B cell (primary cell): ENCODE results near the gene BPIFA3. TPM values are rescaled to one million over a fixed set of nuclear protein-coding genes. Genes with fewer than 3 reads are reported as not detected.

ENCODE experiments used
- ATAC-seq: fragments of 200-7000 bp; cut with Tn5 transposase; one replicate; pipeline ENCODE4 v1.10.0; 2021; ENCODE audit warnings: low read depth, mild to moderate bottlenecking, moderate number of reproducible peaks, moderate library complexity
- CTCF ChIA-PET: fragments of 350-600 bp; sonication (Branson Sonifier 250); formaldehyde crosslinking; loops from one replicate; lab custom pipeline; 2021; ENCODE audit warnings: antibody characterized with exemption, inconsistent platforms; lab: Charles Lee
- POLR2A ChIA-PET: fragments of 350-600 bp; sonication (Branson Sonifier 250); formaldehyde crosslinking; loops from one replicate; lab custom pipeline; 2021; ENCODE audit warnings: antibody characterized with exemption; lab: Charles Lee
- DNase-seq: peaks from one replicate; pipeline ENCODE4 v3.0.0; 2013
- H2AFZ ChIP-seq: 2 replicates; pipeline ENCODE4 v1.6.1; 2012; ENCODE audit warnings: mild to moderate bottlenecking, low read depth, low read length; ENCODE audit not compliant: insufficient read depth, poor library complexity, severe bottlenecking
- H3K27ac ChIP-seq, 2 donors: 1 replicate in 1 of 2; 2 replicates in 1 of 2; pipeline ENCODE4 v1.5.1; 2012 to 2013; ENCODE audit warnings: low read length in 2 of 2, mild to moderate bottlenecking in 2 of 2, moderate library complexity in 1 of 2
- H3K27me3 ChIP-seq, 4 experiments: fragments of 200-600 bp in 1 of 4; sonication (generic) in 1 of 4; replicated peaks in 1 of 4; 1 replicate in 2 of 4; 2 replicates in 2 of 4; pipeline versions ENCODE4 v1.6.1 to v1.7.0; 2013 to 2016; ENCODE audit warnings: low read length in 3 of 4, mild to moderate bottlenecking in 2 of 4, mixed read lengths in 1 of 4, moderate library complexity in 1 of 4; ENCODE audit not compliant: insufficient read depth in 4 of 4, control insufficient read depth in 3 of 4; ENCODE audit errors: control extremely low read depth in 1 of 4
- H3K36me3 ChIP-seq, 2 experiments: replicated peaks in 1 of 2; 1 replicate in 1 of 2; 2 replicates in 1 of 2; pipeline versions ENCODE4 v1.6.1 to v1.7.1; 2013; ENCODE audit warnings: low read length in 1 of 2; ENCODE audit not compliant: insufficient read depth in 2 of 2, control insufficient read depth in 1 of 2; ENCODE audit errors: control extremely low read depth in 1 of 2, extremely low read depth in 1 of 2
- H3K4me1 ChIP-seq, 2 donors: fragments of 200-600 bp in 1 of 2; sonication (generic) in 1 of 2; 1 replicate in 1 of 2; 2 replicates in 1 of 2; pipeline versions ENCODE4 v1.5.1 to v1.6.1; 2013 to 2017; ENCODE audit warnings: low read length in 2 of 2; ENCODE audit not compliant: control insufficient read depth in 2 of 2, insufficient read depth in 2 of 2
- H3K4me2 ChIP-seq: replicated peaks from 2 replicates; pipeline ENCODE3; 2012; ENCODE audit warnings: mild to moderate bottlenecking, low read depth, low read length; ENCODE audit not compliant: poor library complexity, severe bottlenecking
- H3K4me3 ChIP-seq, 5 experiments: fragments of 200-600 bp in 1 of 5; sonication (generic) in 1 of 5; 1 replicate in 3 of 5; 2 replicates in 2 of 5; pipeline versions ENCODE4 v1.5.1 to v1.7.0; 2011 to 2016; ENCODE audit warnings: low read length in 4 of 5, mild to moderate bottlenecking in 4 of 5, low read depth in 2 of 5, control low read depth in 1 of 5, moderate library complexity in 1 of 5; ENCODE audit not compliant: insufficient read depth in 1 of 5; ENCODE audit errors: control extremely low read depth in 1 of 5, extremely low read depth in 1 of 5
- H3K79me2 ChIP-seq: fragments of 200-600 bp; sonication (generic); one replicate; pipeline ENCODE4 v1.6.0; 2016; ENCODE audit warnings: low read length; ENCODE audit not compliant: control insufficient read depth, insufficient read depth
- H3K9ac ChIP-seq: fragments of 200-600 bp; sonication (generic); 2 replicates; pipeline ENCODE4 v1.6.1; 2017; ENCODE audit warnings: mild to moderate bottlenecking, low read length, moderate library complexity
- H3K9me3 ChIP-seq, 3 donors: one replicate each; pipeline versions ENCODE4 v1.6.1 to v1.7.1; 2013; ENCODE audit warnings: low read length in 2 of 3; ENCODE audit not compliant: control insufficient read depth in 2 of 3, insufficient read depth in 1 of 3; ENCODE audit errors: control extremely low read depth in 1 of 3
- H4K20me1 ChIP-seq: 2 replicates; pipeline ENCODE4 v1.6.0; 2012; ENCODE audit warnings: mild to moderate bottlenecking, low read length; ENCODE audit not compliant: insufficient read depth, control insufficient read depth, poor library complexity, severe bottlenecking
- H3K27ac Mint-ChIP-seq: one replicate; pipeline ENCODE4 v1.8.0; 2021; ENCODE audit warnings: mixed read lengths
- H3K27me3 Mint-ChIP-seq: one replicate; pipeline ENCODE4 v1.8.0; 2021; ENCODE audit warnings: mixed read lengths
- H3K4me1 Mint-ChIP-seq: one replicate; pipeline ENCODE4 v1.8.0; 2021; ENCODE audit warnings: mixed read lengths
- H3K4me3 Mint-ChIP-seq: one replicate; pipeline ENCODE4 v1.8.0; 2021; ENCODE audit warnings: mixed read lengths
- H3K9me3 Mint-ChIP-seq: one replicate; pipeline ENCODE4 v1.8.0; 2022; ENCODE audit warnings: mixed read lengths; ENCODE audit not compliant: insufficient read depth
- CTCF ChIP-seq: fragments of 200-600 bp; IDR thresholded peaks from one replicate; pipeline ENCODE4 v1.8.0; 2022; ENCODE audit warnings: antibody characterized with exemption, mild to moderate bottlenecking
- EZH2 ChIP-seq: IDR thresholded peaks from 2 replicates; pipeline ENCODE4 v1.6.1; 2012; ENCODE audit warnings: borderline replicate concordance, low read depth, mild to moderate bottlenecking, moderate library complexity, low read length; ENCODE audit not compliant: insufficient read depth, poor library complexity, severe bottlenecking
- WGBS: methylation state at CpG from one replicate; pipeline ENCODE4 v1.1.5; 2013; ENCODE audit warnings: missing lambda C conversion rate; ENCODE audit not compliant: insufficient coverage; 5-methylcytosine and 5-hydroxymethylcytosine counted together
- intact Hi-C: fragments of 100-400 bp; cut with micrococcal nuclease; formaldehyde crosslinking; loops from one replicate; pipeline ENCODE4 v1.10.0; 2022
- polyA plus RNA-seq: library from polyadenylated mRNA; depleted of rRNA; stranded (reverse); fragments of >200 nt; gene quantifications from 2 replicates; pipeline ENCODE4 v1.2.3, GENCODE V29; 2012
- total RNA-seq, 2 donors: library from RNA; stranded (reverse); fragments of 120-200 nt in 1 of 2; gene quantifications; 1 replicate in 1 of 2; 2 replicates in 1 of 2; pipeline versions ENCODE4 v1.2.3 to v1.2.4, GENCODE V29; 2013 to 2022

The BPIFA3 gene
- total and polyA plus RNA-seq, 2 donors (not counting 1 experiment from before 2014, with no cell fraction given): not detected

GRCh38 chr20:33240923-33241322 is 23.8 kb downstream of the BPIFA3 start:
- Mint-ChIP-seq H3K9me3 (no peaks in the 10 kb centered on the region), H3K27ac (no peak overlapping the region), H3K4me3 (no peak overlapping the region), H3K27me3 (peaks cover 38% of the 10 kb centered on the region), H3K4me1 (no peaks in the 10 kb centered on the region)
- ChIA-PET CTCF (no interaction called here), POLR2A (no interaction called here)
- TF ChIP-seq CTCF (no peak), EZH2 (no peak)
- H3K4me2 ChIP-seq: no peak overlapping the region
- intact Hi-C loops: no loop called here
- H3K79me2 ChIP-seq: no peaks in the 10 kb centered on the region
- H3K9me3 ChIP-seq: no peaks in the 10 kb centered on the region
- DNase-seq: no peak
- H3K27ac ChIP-seq: no peak overlapping the region
- no peaks in the 10 kb centered on the region for H3K4me1 ChIP-seq
- H3K4me3 ChIP-seq: no peak overlapping the region
- no peaks in the 10 kb centered on the region for H4K20me1 ChIP-seq
- H3K27me3 ChIP-seq: peaks cover 0 to 3% (median 0%) of the 10 kb centered on the region in 4 experiments
- no peak overlapping the region for H3K9ac ChIP-seq
- no peaks in the 10 kb centered on the region for H3K36me3 ChIP-seq
- WGBS: 72% methylated on average over 3 of the region's 5 CpGs
- H2AFZ ChIP-seq: no peak overlapping the region
- no peak for ATAC-seq

- Mint-ChIP-seq H3K4me1 (no peaks in the 10 kb centered on the region), H3K4me3 (no peak overlapping the region), H3K27me3 (peaks cover 33% of the 10 kb centered on the region), H3K9me3 (no peaks in the 10 kb centered on the region), H3K27ac (no peak overlapping the region)
- no peaks in the 10 kb centered on the region for H3K79me2 ChIP-seq
- H3K36me3 ChIP-seq: no peaks in the 10 kb centered on the region
- H3K4me1 ChIP-seq: no peaks in the 10 kb centered on the region
- CTCF ChIA-PET: no interaction called here
- intact Hi-C loops: no loop called here
- no peak for DNase-seq
- no peak overlapping the region for H3K27ac ChIP-seq
- POLR2A ChIA-PET: no interaction called here
- no peak overlapping the region for H3K4me3 ChIP-seq
- no peak for ATAC-seq
- no peak for TF ChIP-seq CTCF
- TF ChIP-seq EZH2: no peak
- no peak overlapping the region for H3K9ac ChIP-seq
- H4K20me1 ChIP-seq: no peaks in the 10 kb centered on the region
- 89% methylated on average over 3 of the region's 7 CpGs for WGBS
- H3K9me3 ChIP-seq: no peaks in the 10 kb centered on the region
- H3K27me3 ChIP-seq: peaks cover 0 to 3% (median 0%) of the 10 kb centered on the region in 4 experiments
- H2AFZ ChIP-seq: no peak overlapping the region
- H3K4me2 ChIP-seq: no peak overlapping the region
Observed at GRCh38 chr20:33242319-33243100, 25.4 kb downstream of the BPIFA3 start.
